PFSK-1 (cell line): ENCODE results near the gene USP53.

Experiments used
- POLR2AphosphoS5 ChIP-seq: IDR thresholded peaks from 2 replicates; pipeline ENCODE4 v1.6.1; 2012; ENCODE audit warnings: low read depth, mild to moderate bottlenecking, control low read depth, low read length, moderate library complexity
- REST ChIP-seq, 2 experiments: IDR thresholded peaks; 2 replicates each; pipeline versions ENCODE4 v1.6.1 to v1.8.0; 2011 to 2012; ENCODE audit warnings: low read depth in 2 of 2, low read length in 2 of 2, control low read depth in 1 of 2, inconsistent platforms in 1 of 2, mild to moderate bottlenecking in 1 of 2, moderate library complexity in 1 of 2; ENCODE audit not compliant: insufficient read depth in 1 of 2

- TF ChIP-seq POLR2AphosphoS5, result no peak
- TF ChIP-seq REST (IDR thresholded peaks at IDR 0.05; ENCODE audit: insufficient read depth in 1 of 2, low read depth in 2 of 2, low read length in 2 of 2), result no peak
These were observed 21.0 kb upstream of the USP53 start for GRCh38 chr4:119191505-119191904.
